Measurements from ENCODE around the gene SPATA20. TPM values are rescaled to one million over a fixed set of nuclear protein-coding genes. Genes with fewer than 3 reads are reported as not detected.

Gene SPATA20
- total RNA-seq, 4 donors from 2014 or later = 22.3 to 67.9 (median 29.1) TPM

- Histone ChIP-seq H3K9me3 (no peaks in the 10 kb centered on the region), H3K36me3 (no peaks in the 10 kb centered on the region), H3K27ac (no peak overlapping the region), H3K4me1 (no peaks in the 10 kb centered on the region), H3K27me3 (no peaks in the 10 kb centered on the region), H3K4me3 (no peak overlapping the region)
- intact Hi-C loops (cut with DNase I; ENCODE audit: low total_unique reads) = no loop called here
- ATAC-seq = no peak
- in situ Hi-C loops (cut with MboI; ENCODE audit: low sequenced_read_pairs in 4 of 4) = no loop called here
- TF ChIP-seq POLR2A (IDR thresholded peaks at IDR 0.05) (no peak), CTCF (IDR thresholded peaks at IDR 0.05 in 4 of 5, conservative IDR thresholded peaks at IDR 0.05 in 1 of 5) (no peak)
- no peak for DNase-seq
Observed at GRCh38 chr17:50596191-50597037, 49.4 kb downstream of the SPATA20 start.

- Histone ChIP-seq H3K9me3 (no peaks in the 10 kb centered on the region), H3K27ac (no peak overlapping the region), H3K4me1 (no peaks in the 10 kb centered on the region), H3K4me3 (no peak overlapping the region), H3K36me3 (no peaks in the 10 kb centered on the region), H3K27me3 (no peaks in the 10 kb centered on the region)
- intact Hi-C loops (cut with DNase I; ENCODE audit: low total_unique reads) (no loop called here), in situ Hi-C loops (cut with MboI; ENCODE audit: low sequenced_read_pairs in 4 of 4) (no loop called here)
- ATAC-seq = no peak
- TF ChIP-seq POLR2A (IDR thresholded peaks at IDR 0.05) (no peak), CTCF (IDR thresholded peaks at IDR 0.05 in 4 of 5, conservative IDR thresholded peaks at IDR 0.05 in 1 of 5) (no peak)
- DNase-seq = no peak
Observed at GRCh38 chr17:50598487-50598886, 51.5 kb downstream of the SPATA20 start.

- Histone ChIP-seq H3K27ac (no peak overlapping the region), H3K4me3 (no peak overlapping the region), H3K27me3 (no peaks in the 10 kb centered on the region), H3K9me3 (no peaks in the 10 kb centered on the region), H3K36me3 (no peaks in the 10 kb centered on the region), H3K4me1 (peaks cover 2% of the 10 kb centered on the region in 2 donors)
- in situ Hi-C loops (cut with MboI; ENCODE audit: low sequenced_read_pairs in 4 of 4) (no loop called here), intact Hi-C loops (cut with DNase I; ENCODE audit: low total_unique reads) (no loop called here)
- ATAC-seq (no peak), DNase-seq (no peak)
- TF ChIP-seq CTCF (IDR thresholded peaks at IDR 0.05 in 4 of 5, conservative IDR thresholded peaks at IDR 0.05 in 1 of 5) = no peak
- TF ChIP-seq POLR2A (IDR thresholded peaks at IDR 0.05) = no peak
Observed at GRCh38 chr17:50599606-50600005, 52.6 kb downstream of the SPATA20 start.

GRCh38 chr17:50601823-50602375 is 54.9 kb downstream of the SPATA20 start:
- peaks cover 0 to 8% (median 0%) of the 10 kb centered on the region in 3 donors for H3K27me3 ChIP-seq
- H3K4me1 ChIP-seq = peaks cover 8% of the 10 kb centered on the region in 2 donors
- TF ChIP-seq CTCF (IDR thresholded peaks at IDR 0.05 in 4 of 5, conservative IDR thresholded peaks at IDR 0.05 in 1 of 5) = no peak
- no peak for TF ChIP-seq POLR2A (IDR thresholded peaks at IDR 0.05)
- intact Hi-C loops (cut with DNase I; ENCODE audit: low total_unique reads) = no loop called here
- in situ Hi-C loops (cut with MboI; ENCODE audit: low sequenced_read_pairs in 4 of 4) = no loop called here
- H3K27ac ChIP-seq = no peak overlapping the region
- no peak overlapping the region for H3K4me3 ChIP-seq
- H3K36me3 ChIP-seq = no peaks in the 10 kb centered on the region
- ATAC-seq = no peak
- no peak for DNase-seq
- H3K9me3 ChIP-seq = no peaks in the 10 kb centered on the region
